MG63 (cell line): ENCODE data around the gene MISFA. TPM values are rescaled to one million over a fixed set of nuclear protein-coding genes. Genes with fewer than 3 reads are reported as not detected.
"Not testable (repeated sequence)": the region's sequence is repeated elsewhere in the genome, so short reads cannot be mapped to it uniquely, and the experiment has no call there.

Experiments used
- DNase-seq: peaks from one replicate; pipeline ENCODE4 v3.0.0-alpha.2; 2020
- H3K27me3 ChIP-seq: fragments of 250-450 bp; sonication (Bioruptor Pico); 2 replicates; pipeline ENCODE4 v1.5.1; 2020; ENCODE audit warnings: mild to moderate bottlenecking, moderate library complexity
- H3K36me3 ChIP-seq: fragments of 250-450 bp; sonication (Bioruptor Pico); 2 replicates; pipeline ENCODE4 v1.5.1; 2020; ENCODE audit warnings: mild to moderate bottlenecking, moderate library complexity
- H3K4me3 ChIP-seq: fragments of 250-450 bp; sonication (Bioruptor Pico); 2 replicates; pipeline ENCODE4 v1.5.1; 2020; ENCODE audit warnings: mild to moderate bottlenecking, moderate library complexity
- H3K9me3 ChIP-seq: fragments of 250-450 bp; sonication (Bioruptor Pico); 2 replicates; pipeline ENCODE4 v1.5.1; 2020; ENCODE audit warnings: mild to moderate bottlenecking, moderate library complexity
- total RNA-seq: library from RNA; depleted of rRNA; stranded (reverse); fragments of >200 nt; shearing (Covaris generic); gene quantifications from 2 replicates; pipeline ENCODE4 v1.2.3, GENCODE V29; 2014; ENCODE audit warnings: low replicate concordance

The MISFA gene
- total RNA-seq, 1 experiment from 2014 or later: not detected

DNA sequence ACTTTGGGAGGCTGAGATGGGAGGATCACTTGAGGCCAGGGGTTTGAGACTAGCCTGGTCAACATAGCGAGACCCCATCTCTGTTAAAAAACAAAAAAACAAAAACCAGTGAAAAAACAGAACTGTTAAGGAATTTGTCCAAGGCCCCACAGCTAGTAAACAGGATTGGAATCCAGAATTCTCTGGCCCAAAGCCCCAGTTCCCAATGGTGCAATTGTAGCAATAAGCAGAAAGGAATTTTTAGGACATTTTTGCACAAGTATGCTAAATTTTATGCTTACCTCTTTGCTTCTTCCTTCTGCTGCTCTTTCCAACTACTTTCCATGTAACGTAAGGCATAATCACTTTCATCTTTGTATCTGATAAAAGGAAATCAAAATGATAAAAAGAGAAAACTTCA, 11.6 kb downstream of the MISFA start:
- no peak for DNase-seq
- Histone ChIP-seq H3K36me3 (peaks cover 27% of the 10 kb centered on the region), H3K9me3 (no peaks in the 10 kb centered on the region), H3K4me3 (no peak overlapping the region), H3K27me3 (no peaks in the 10 kb centered on the region)

- Histone ChIP-seq H3K36me3 (peaks cover 23% of the 10 kb centered on the region), H3K9me3 (no peaks in the 10 kb centered on the region), H3K27me3 (no peaks in the 10 kb centered on the region), H3K4me3 (no peak overlapping the region)
- no peak for DNase-seq
These were observed 12.8 kb downstream of the MISFA start for GRCh38 chr11:18612394-18612793.

DNA sequence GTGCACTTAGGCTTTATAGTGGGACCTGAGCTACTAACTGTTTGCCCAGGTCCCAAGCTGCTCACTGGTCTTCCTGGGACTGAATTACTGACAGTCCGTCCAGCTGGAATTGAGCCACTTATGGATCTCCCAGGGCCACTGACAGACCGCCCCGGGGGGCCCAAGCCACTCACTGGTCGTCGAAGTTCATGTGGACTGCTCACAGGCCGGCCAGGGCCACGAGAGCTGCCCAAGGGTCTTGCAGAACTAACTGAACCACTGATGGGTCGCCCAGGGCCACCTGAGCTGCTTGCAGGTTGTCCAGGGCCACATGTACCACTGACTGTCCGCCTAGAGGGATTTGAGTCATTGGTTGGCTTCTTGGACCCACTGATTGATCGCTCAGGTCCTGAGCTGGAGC, 15.1 kb downstream of the MISFA start:
- DNase-seq: no peak
- Histone ChIP-seq H3K27me3 (no peaks in the 10 kb centered on the region), H3K4me3 (no peak overlapping the region), H3K9me3 (no peaks in the 10 kb centered on the region), H3K36me3 (peaks cover 15% of the 10 kb centered on the region)

DNA sequence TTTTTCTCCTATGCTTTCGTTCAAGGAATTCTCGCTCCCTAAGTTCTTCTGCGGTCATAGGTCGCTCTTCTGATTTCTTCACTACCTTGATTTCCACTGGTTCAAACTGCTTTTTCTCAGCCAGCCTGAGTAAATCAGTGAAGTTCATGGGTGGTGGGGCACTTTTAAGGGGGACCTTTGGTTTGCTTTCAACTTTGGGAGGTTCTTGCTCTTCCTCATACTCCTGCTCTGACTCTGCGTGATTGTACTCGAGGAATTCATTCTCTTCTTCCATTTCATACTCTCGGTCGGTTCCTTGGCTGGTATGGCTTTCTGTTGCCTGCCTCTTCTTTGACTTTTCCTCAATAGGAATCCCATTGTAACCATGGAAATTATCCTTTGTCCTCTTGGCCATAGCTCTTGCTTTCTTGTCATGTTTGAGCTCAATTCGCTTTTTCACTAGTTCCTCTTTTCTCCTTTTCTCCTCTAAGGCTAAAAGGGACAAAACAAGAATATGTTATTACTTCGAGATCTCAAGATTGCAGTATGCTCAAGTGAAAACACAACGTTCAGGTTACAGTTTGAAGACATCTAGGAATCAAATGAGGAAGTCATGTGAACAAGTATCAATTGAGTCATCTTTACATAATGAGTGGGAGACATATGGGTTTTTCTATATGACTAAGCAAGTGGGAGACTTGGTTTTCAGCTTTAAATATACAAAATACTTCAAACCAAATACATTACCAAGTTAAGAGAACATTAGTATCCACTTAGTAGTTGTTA, 16.2 kb downstream of the MISFA start:
- Histone ChIP-seq H3K9me3 (no peaks in the 10 kb centered on the region), H3K4me3 (no peak overlapping the region), H3K27me3 (no peaks in the 10 kb centered on the region), H3K36me3 (peaks cover 13% of the 10 kb centered on the region)
- DNase-seq: no peak

- Histone ChIP-seq H3K4me3 (no peak overlapping the region), H3K36me3 (peaks cover 11% of the 10 kb centered on the region), H3K27me3 (no peaks in the 10 kb centered on the region), H3K9me3 (no peaks in the 10 kb centered on the region)
- DNase-seq: no peak
These were observed 18.2 kb downstream of the MISFA start for GRCh38 chr11:18617688-18618341.

GRCh38 chr11:18618342-18619025, 18.9 kb downstream of the MISFA start:
- Histone ChIP-seq H3K4me3 (no peak overlapping the region), H3K9me3 (no peaks in the 10 kb centered on the region), H3K27me3 (no peaks in the 10 kb centered on the region), H3K36me3 (peaks cover 11% of the 10 kb centered on the region)
- peak; percentile 1 for DNase-seq

DNA sequence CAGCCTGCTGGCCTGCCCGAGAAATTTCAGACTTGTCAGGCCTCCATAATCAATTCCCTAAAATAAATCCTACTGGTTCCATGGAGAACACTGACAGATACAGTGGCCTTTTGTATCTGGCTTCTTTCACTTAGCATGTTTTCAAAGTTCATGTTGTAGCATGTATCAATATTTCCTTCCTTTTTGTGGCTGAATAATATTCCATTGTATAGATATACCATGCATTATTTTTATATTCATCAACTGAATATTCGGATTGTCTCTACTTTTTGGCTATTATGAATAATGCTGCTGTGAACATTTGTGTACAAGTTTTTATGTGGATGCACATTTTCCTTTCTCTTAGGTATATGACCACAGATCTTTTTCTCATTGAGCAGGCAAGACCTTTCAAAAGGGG, 24.1 kb downstream of the MISFA start:
- no peak for DNase-seq
- no peaks in the 10 kb centered on the region for H3K27me3 ChIP-seq
- no peaks in the 10 kb centered on the region; the same call in 1 of the 2 replicates for H3K9me3 ChIP-seq
- no peaks in the 10 kb centered on the region for H3K36me3 ChIP-seq
- H3K4me3 ChIP-seq: no peak overlapping the region

DNA sequence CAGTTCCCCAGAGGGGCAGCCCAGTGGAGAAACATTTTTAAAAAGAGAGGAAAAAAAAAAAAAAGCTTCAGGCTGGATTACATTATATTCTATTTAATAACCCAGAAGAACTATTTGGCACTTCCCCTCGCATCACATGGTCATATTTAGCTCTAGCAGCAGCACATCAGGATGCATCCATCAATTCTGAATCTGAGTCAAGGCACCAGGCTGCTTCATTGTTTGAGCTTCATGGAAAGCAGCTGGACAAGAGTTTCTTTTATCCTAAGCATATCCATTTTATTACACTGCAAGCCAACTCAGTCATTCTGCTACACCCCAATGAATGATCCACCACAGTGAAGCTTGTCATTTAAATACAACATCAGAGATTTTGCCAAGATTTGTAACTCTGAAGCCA, 24.6 kb downstream of the MISFA start:
- DNase-seq: no peak
- no peaks in the 10 kb centered on the region for H3K36me3 ChIP-seq

DNA sequence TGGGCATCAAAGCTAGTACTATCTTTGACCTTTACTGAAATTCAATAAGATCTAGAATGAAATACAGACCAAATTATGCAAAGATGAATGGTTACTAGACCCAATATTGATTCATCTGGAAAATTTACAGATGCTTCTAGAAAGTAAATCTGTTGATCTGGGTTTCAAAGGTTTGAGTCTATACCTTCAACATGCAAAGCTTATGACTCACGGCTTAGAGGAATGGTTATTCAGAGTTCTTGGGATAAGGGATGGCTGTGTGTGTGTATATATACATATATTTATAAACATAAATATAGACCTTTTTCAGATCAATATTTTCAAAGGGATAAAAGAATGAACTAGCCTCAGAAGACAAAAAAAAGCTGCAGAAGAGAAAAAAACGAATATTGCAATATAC, 33.3 kb downstream of the MISFA start:
- no peaks in the 10 kb centered on the region; the same call in 1 of the 2 replicates for H3K36me3 ChIP-seq
- no peak for DNase-seq

More for the DNA sequence above, 24.6 kb downstream of the MISFA start:
- Histone ChIP-seq H3K27me3 (no peaks in the 10 kb centered on the region), H3K4me3 (no peak overlapping the region), H3K9me3 (no peaks in the 10 kb centered on the region; the same call in 1 of the 2 replicates)

GRCh38 chr11:18633256-18634139, 33.9 kb downstream of the MISFA start:
- no peaks in the 10 kb centered on the region for H3K27me3 ChIP-seq
- no peak for DNase-seq

More for the DNA sequence above, 33.3 kb downstream of the MISFA start:
- no peaks in the 10 kb centered on the region for H3K9me3 ChIP-seq
- no peaks in the 10 kb centered on the region for H3K27me3 ChIP-seq
- H3K4me3 ChIP-seq: peak overlapping the region; percentile 79

GRCh38 chr11:18634140-18635032, 34.8 kb downstream of the MISFA start, which contains the start of gene SPTY2D1:
SPTY2D1 (minus strand) TSS chr11:18634342; CDS start chr11:18634257, 85 bp downstream.
- H3K9me3 ChIP-seq: no peaks in the 10 kb centered on the region
- no peaks in the 10 kb centered on the region for H3K27me3 ChIP-seq
- peak within 1 kb of the TSS; percentile 79 for H3K4me3 ChIP-seq
- no peaks in the 10 kb centered on the region; the same call in 1 of the 2 replicates for H3K36me3 ChIP-seq
- peak; percentile 97 for DNase-seq

More at GRCh38 chr11:18633256-18634139, 33.9 kb downstream of the MISFA start:
- H3K9me3 ChIP-seq: no peaks in the 10 kb centered on the region
- no peaks in the 10 kb centered on the region; the same call in 1 of the 2 replicates for H3K36me3 ChIP-seq
- peak overlapping the region; percentile 79 for H3K4me3 ChIP-seq

DNA sequence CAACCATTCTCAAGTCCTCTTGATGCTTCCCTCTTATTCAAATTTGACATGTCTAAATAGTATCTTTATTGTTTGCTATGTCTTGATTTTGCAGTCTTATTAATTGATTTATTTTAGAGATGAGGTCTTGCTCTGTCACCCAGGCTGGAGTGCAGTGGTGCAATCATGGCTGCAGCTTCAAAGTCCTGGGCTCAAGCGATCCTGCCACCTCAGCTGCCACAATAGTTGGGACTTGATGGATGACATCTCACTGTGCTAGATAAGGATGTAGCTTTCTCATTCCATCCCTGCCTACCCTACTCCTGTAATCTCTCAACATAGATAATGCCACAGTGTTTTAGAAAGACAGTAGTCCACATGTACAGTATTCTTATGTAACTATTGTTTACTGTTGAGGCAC, 42.1 kb downstream of the MISFA start:
- Histone ChIP-seq H3K36me3 (no peaks in the 10 kb centered on the region), H3K27me3 (no peaks in the 10 kb centered on the region), H3K4me3 (no peak overlapping the region), H3K9me3 (no peaks in the 10 kb centered on the region)
- no peak for DNase-seq

DNA sequence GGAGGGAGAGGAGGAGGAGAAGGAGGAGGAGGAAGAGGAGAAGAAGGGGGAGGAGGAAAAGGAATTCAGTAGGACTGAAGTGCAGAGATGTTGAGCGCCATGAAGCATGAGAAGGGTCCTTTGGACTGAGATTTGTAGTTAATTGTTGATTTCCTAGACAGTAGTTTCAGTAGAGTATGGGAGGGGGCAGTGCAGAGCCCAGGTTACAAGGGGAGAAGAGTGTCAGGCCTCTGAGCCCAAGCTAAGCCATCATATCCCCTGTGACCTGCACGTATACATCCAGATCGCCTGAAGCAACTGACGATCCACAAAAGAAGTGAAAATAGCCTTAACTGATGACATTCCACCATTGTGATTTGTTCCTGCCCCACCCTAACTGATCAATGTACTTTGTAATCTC, 43.4 kb downstream of the MISFA start:
- H3K36me3 ChIP-seq, DNase-seq, H3K9me3 ChIP-seq, H3K4me3 ChIP-seq, H3K27me3 ChIP-seq: not testable (repeated sequence)

DNA sequence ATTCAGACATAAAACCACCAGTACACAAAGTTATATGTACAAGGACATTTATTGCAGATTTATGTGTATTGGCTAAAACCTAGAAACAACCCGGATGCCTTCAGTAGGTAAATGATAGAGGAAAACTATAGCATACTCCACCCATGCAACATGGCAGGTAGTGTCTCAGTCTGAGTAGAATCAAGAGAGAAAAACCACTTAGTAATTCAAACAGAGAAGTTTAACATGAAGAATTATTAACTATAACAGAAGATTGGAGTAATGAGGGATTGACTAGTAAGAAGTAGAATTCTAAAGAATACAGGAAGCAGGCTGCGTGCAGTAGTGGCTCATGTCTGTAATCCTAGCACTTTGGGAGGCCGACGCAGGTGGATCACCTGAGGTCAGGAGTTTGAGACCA, 50.8 kb downstream of the MISFA start:
- Histone ChIP-seq H3K36me3 (no peaks in the 10 kb centered on the region), H3K27me3 (no peaks in the 10 kb centered on the region), H3K9me3 (no peaks in the 10 kb centered on the region), H3K4me3 (no peak overlapping the region)
- DNase-seq: no peak

GRCh38 chr11:18650859-18651557, 51.4 kb downstream of the MISFA start:
- Histone ChIP-seq H3K9me3 (no peaks in the 10 kb centered on the region), H3K36me3 (no peaks in the 10 kb centered on the region), H3K4me3 (no peak overlapping the region), H3K27me3 (no peaks in the 10 kb centered on the region)
- peak; percentile 9 for DNase-seq
